ENCODE measurements around the gene STK4.

DNA sequence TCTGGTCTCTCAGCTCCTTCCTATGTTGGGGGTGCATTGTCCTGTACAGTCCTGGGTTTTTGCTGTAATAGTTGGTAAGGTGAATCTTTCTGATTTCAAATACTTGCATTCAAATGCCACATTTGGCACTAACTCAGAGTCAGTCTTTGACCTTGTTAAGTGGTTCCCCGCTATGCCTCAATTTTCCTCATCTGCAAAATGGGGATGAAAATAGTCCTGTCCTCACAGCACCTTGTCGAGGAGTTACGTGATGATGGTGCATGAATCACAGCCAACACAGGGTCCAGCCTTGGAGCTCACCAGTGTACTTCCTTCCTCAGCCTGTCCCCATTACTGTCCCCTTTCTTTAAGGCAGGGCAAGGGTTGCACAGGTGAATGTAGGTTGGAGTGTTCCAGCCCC lies 147.6 kb downstream of the STK4 start:
- TF ChIP-seq, protein P1, sequence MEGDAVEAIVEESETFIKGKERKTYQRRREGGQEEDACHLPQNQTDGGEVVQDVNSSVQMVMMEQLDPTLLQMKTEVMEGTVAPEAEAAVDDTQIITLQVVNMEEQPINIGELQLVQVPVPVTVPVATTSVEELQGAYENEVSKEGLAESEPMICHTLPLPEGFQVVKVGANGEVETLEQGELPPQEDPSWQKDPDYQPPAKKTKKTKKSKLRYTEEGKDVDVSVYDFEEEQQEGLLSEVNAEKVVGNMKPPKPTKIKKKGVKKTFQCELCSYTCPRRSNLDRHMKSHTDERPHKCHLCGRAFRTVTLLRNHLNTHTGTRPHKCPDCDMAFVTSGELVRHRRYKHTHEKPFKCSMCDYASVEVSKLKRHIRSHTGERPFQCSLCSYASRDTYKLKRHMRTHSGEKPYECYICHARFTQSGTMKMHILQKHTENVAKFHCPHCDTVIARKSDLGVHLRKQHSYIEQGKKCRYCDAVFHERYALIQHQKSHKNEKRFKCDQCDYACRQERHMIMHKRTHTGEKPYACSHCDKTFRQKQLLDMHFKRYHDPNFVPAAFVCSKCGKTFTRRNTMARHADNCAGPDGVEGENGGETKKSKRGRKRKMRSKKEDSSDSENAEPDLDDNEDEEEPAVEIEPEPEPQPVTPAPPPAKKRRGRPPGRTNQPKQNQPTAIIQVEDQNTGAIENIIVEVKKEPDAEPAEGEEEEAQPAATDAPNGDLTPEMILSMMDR (conservative IDR thresholded peaks at IDR 0.05; ENCODE audit: low read depth, low read length) = no peak
- TF ChIP-seq FOS (IDR thresholded peaks at IDR 0.05; ENCODE audit: low read depth, low read length) = no peak
- no peak for TF ChIP-seq CEBPB (IDR thresholded peaks at IDR 0.05; ENCODE audit: low read depth, low read length)
- TF ChIP-seq POLR2A (IDR thresholded peaks at IDR 0.05; ENCODE audit: low read depth, low read length) = no peak
- no peak for TF ChIP-seq BHLHE40 (IDR thresholded peaks at IDR 0.05; ENCODE audit: low read depth, low read length)
